BLaER1 treated with 17β-estradiol and CSF1 and Interleukin-3, amounts not matched to agents 10 nM and 100 nM (cell line): Measurements from ENCODE around the gene TAPBPL.

Experiments used
- H3K27ac ChIP-seq, 11 experiments: shearing (Covaris generic); formaldehyde crosslinking; 2 replicates each; pipeline ENCODE4 v1.8.1; 2022
- H3K27me3 ChIP-seq, 11 experiments: shearing (Covaris generic); formaldehyde crosslinking; 2 replicates each; pipeline ENCODE4 v1.8.1; 2022
- H3K36me3 ChIP-seq, 11 experiments: shearing (Covaris generic); formaldehyde crosslinking; 2 replicates each; pipeline ENCODE4 v1.8.1; 2022
- H3K4me1 ChIP-seq, 10 experiments: shearing (Covaris generic); formaldehyde crosslinking; 2 replicates each; pipeline ENCODE4 v1.8.1; 2022
- H3K4me2 ChIP-seq, 11 experiments: shearing (Covaris generic); formaldehyde crosslinking; 2 replicates each; pipeline ENCODE4 v1.8.1; 2022
- H3K4me3 ChIP-seq, 10 experiments: shearing (Covaris generic); formaldehyde crosslinking; 2 replicates each; pipeline ENCODE4 v1.8.1; 2022
- H3K9ac ChIP-seq, 11 experiments: shearing (Covaris generic); formaldehyde crosslinking; 2 replicates each; pipeline ENCODE4 v1.8.1; 2022
- H3K9me3 ChIP-seq, 11 experiments: shearing (Covaris generic); formaldehyde crosslinking; replicated peaks in 1 of 11; 2 replicates each; pipeline ENCODE4 v1.8.1; 2022
- H4K20me1 ChIP-seq, 11 experiments: shearing (Covaris generic); formaldehyde crosslinking; 2 replicates each; pipeline ENCODE4 v1.8.1; 2022
- Cebpa-rat ChIP-seq, 11 experiments: shearing (Covaris generic); IDR thresholded peaks; 2 replicates each; pipeline ENCODE4 v1.8.1; 2022

Gene TAPBPL

GRCh38 chr12:6434205-6435140 lies 17.4 kb upstream of the TAPBPL start:
- TF ChIP-seq Cebpa-rat (IDR thresholded peaks at IDR 0.05), result no peak
- no peaks in the 10 kb centered on the region for H4K20me1 ChIP-seq
- no peaks in the 10 kb centered on the region for H3K9me3 ChIP-seq
- H3K27me3 ChIP-seq, result no peaks in the 10 kb centered on the region
- peak overlapping the region in 10 of 11 experiments; percentile 20 to 76 (median 64); a peak in 18 of 22 replicates for H3K4me2 ChIP-seq
- H3K9ac ChIP-seq, result no peak overlapping the region
- H3K36me3 ChIP-seq, result no peaks in the 10 kb centered on the region
- no peak overlapping the region for H3K4me3 ChIP-seq
- H3K4me1 ChIP-seq, result peaks cover 38 to 61% (median 55%) of the 10 kb centered on the region in 10 experiments
- H3K27ac ChIP-seq, result peak overlapping the region in 2 of 11 experiments; percentile 15 to 35; a peak in 1 of 22 replicates

DNA sequence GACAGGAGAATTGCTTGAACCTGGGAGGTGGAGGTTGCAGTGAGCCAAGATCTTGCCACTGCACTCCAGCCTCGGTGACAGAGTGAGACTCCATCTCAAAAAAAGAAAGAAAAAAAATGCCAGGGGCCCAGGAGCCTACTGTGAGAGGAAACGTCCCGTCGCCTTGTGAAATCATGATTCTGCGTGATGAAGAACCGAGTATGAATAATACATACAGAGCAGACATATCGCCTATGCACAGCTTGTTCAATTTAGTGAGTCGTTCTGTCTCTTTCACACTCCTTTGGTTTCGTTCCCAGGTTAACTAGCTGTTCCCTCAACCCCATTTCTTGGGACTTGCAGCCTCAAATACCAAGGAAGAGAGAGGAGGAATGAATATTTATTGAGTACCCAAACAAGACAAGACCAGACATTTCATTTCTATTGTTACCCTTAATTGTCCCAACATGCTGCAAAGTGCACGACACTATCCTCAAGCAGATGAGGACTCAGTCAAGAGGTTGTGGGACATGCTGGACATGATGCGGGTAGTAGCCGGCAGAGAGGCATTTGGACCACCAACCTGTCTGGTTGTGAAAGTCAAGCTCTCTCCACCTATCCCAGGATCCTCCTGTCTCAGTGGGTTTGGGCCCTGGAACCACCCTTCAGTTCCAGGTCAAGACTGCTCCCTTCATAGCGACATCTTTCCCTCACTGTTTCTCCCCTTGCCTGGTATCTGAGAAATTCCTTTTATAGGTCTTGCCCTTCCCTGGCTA lies 15.7 kb upstream of the TAPBPL start:
- no peaks in the 10 kb centered on the region for H3K36me3 ChIP-seq
- no peak overlapping the region for H3K4me2 ChIP-seq
- H3K4me3 ChIP-seq, result no peak overlapping the region
- no peak for TF ChIP-seq Cebpa-rat (IDR thresholded peaks at IDR 0.05)
- no peak overlapping the region for H3K9ac ChIP-seq
- H3K27me3 ChIP-seq, result no peaks in the 10 kb centered on the region
- H3K27ac ChIP-seq, result no peak overlapping the region
- H3K4me1 ChIP-seq, result peaks cover 24 to 52% (median 39%) of the 10 kb centered on the region in 10 experiments
- no peaks in the 10 kb centered on the region for H4K20me1 ChIP-seq
- H3K9me3 ChIP-seq, result no peaks in the 10 kb centered on the region

GRCh38 chr12:6437586-6437985 lies 14.3 kb upstream of the TAPBPL start:
- no peak overlapping the region for H3K4me2 ChIP-seq
- H3K27me3 ChIP-seq, result no peaks in the 10 kb centered on the region
- no peaks in the 10 kb centered on the region for H4K20me1 ChIP-seq
- H3K4me3 ChIP-seq, result no peak overlapping the region
- TF ChIP-seq Cebpa-rat (IDR thresholded peaks at IDR 0.05), result no peak
- peaks cover 17 to 52% (median 36%) of the 10 kb centered on the region in 10 experiments for H3K4me1 ChIP-seq
- no peak overlapping the region for H3K9ac ChIP-seq
- H3K27ac ChIP-seq, result no peak overlapping the region
- no peaks in the 10 kb centered on the region for H3K36me3 ChIP-seq
- H3K9me3 ChIP-seq, result no peaks in the 10 kb centered on the region

DNA sequence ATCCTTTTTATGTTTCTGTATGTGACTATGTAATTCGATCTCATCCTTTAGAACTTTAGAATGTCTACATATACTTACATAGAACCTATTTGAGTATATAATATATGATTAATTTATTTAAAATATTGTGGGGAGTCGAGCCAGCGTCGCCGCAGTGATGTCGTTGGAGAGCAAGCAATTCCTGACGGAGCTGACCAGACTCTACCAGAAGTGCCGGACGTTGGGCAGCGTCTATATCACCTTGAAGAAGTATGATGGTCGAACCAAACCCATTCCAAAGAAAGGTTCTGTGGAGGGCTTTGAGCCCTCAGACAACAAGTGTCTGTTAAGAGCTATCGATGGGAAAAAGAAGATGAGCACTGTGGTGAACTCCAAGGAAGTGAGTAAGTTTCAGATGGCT lies 13.5 kb upstream of the TAPBPL start:
- H3K9me3 ChIP-seq, result no peaks in the 10 kb centered on the region
- H3K27me3 ChIP-seq, result no peaks in the 10 kb centered on the region
- peaks cover 17 to 52% (median 36%) of the 10 kb centered on the region in 10 experiments for H3K4me1 ChIP-seq
- H3K4me2 ChIP-seq, result 0 out of 22 replicates have a peak overlapping the region, but pooled peaks of 1 of the 11 experiments have one; percentile 7
- no peak for TF ChIP-seq Cebpa-rat (IDR thresholded peaks at IDR 0.05)
- no peak overlapping the region for H3K27ac ChIP-seq
- H4K20me1 ChIP-seq, result no peaks in the 10 kb centered on the region
- no peaks in the 10 kb centered on the region for H3K36me3 ChIP-seq
- no peak overlapping the region for H3K9ac ChIP-seq
- no peak overlapping the region for H3K4me3 ChIP-seq

GRCh38 chr12:6440391-6440790 lies 11.5 kb upstream of the TAPBPL start:
- H4K20me1 ChIP-seq, result no peaks in the 10 kb centered on the region
- H3K27ac ChIP-seq, result no peak overlapping the region
- peaks cover 27 to 55% (median 39%) of the 10 kb centered on the region in 10 experiments for H3K4me1 ChIP-seq
- no peak overlapping the region for H3K4me3 ChIP-seq
- no peak for TF ChIP-seq Cebpa-rat (IDR thresholded peaks at IDR 0.05)
- peaks cover 0 to 7% (median 0%) of the 10 kb centered on the region in 11 experiments; a peak in 1 of 22 replicates for H3K36me3 ChIP-seq
- H3K9ac ChIP-seq, result no peak overlapping the region
- H3K9me3 ChIP-seq, result no peaks in the 10 kb centered on the region
- no peaks in the 10 kb centered on the region for H3K27me3 ChIP-seq
- H3K4me2 ChIP-seq, result 0 out of 22 replicates have a peak overlapping the region, but pooled peaks of 1 of the 11 experiments have one; percentile 10

DNA sequence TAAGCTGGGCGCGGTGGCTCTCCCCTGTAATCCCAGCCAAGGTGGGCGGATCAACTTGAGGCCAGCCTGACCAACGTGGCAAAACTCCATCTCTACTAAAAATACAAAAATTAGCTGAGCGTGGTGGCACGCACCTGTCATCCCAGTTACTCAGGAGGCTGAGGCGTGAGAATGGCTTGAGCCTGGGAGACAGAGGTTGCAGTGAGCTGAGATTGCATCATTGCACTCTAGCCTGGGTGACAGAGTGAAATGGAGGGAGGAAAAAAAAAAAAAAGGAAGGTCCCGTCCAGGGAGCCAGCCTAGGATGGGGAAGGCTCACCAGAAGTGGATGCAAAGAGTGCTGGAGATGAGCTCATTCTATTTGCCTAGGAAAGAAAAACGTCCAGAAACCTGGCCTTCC lies 9.0 kb upstream of the TAPBPL start:
- H3K4me3 ChIP-seq, result no peak overlapping the region

DNA sequence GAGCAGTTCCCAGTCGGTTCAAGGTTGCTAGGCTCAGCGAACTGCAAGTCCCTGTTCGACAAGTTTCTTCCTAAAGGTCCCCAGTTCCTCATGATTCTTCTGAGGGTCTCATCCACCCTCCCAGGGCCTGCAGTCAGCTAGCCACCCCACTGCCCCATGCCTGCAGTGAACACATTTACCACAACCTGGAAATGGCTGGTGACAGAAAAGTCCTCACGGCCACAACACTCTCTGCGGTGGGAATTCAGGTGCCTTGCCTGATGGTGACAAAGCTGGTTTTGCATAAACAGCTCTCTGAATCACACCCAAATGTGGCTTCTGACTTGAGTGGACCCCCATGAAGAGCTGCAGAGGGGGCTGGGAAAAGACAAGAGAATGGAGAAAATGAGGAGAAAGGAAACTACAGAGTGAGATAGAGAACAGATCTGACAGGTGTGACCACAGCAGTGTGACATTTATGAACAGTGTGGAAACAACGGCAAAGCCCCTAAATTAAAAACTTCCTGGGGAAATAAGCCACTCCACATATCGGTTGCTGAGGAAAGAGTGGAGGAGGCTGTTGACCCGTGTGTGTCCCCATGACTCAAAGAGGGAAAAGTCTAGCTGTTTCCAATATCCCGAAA lies 8.4 kb upstream of the TAPBPL start:
- peak overlapping the region in 7 of 11 experiments; percentile 29 to 71 (median 58); a peak in 14 of 22 replicates for H3K27ac ChIP-seq
- no peaks in the 10 kb centered on the region for H3K27me3 ChIP-seq
- peak overlapping the region; percentile 19 to 95 (median 81) for H3K4me2 ChIP-seq
- H4K20me1 ChIP-seq, result no peaks in the 10 kb centered on the region
- no peaks in the 10 kb centered on the region for H3K9me3 ChIP-seq
- H3K4me3 ChIP-seq, result no peak overlapping the region
- peaks cover 0 to 13% (median 0%) of the 10 kb centered on the region in 11 experiments; a peak in 2 of 22 replicates for H3K36me3 ChIP-seq
- H3K4me1 ChIP-seq, result peaks cover 53 to 83% (median 69%) of the 10 kb centered on the region in 10 experiments
- peak overlapping the region in 7 of 11 experiments; percentile 2 to 56 (median 25); a peak in 7 of 22 replicates for H3K9ac ChIP-seq
- no peak for TF ChIP-seq Cebpa-rat (IDR thresholded peaks at IDR 0.05)

More for the DNA sequence above, 9.0 kb upstream of the TAPBPL start:
- Histone ChIP-seq H3K9ac (peak overlapping the region in 5 of 11 experiments; percentile 8 to 56 (median 27); a peak in 7 of 22 replicates), H3K27ac (peak overlapping the region in 7 of 11 experiments; percentile 27 to 71 (median 58); a peak in 13 of 22 replicates), H3K9me3 (no peaks in the 10 kb centered on the region), H4K20me1 (no peaks in the 10 kb centered on the region), H3K36me3 (peaks cover 0 to 13% (median 0%) of the 10 kb centered on the region in 11 experiments; a peak in 2 of 22 replicates), H3K4me1 (peaks cover 47 to 79% (median 64%) of the 10 kb centered on the region in 10 experiments), H3K4me2 (peak overlapping the region; percentile 19 to 95 (median 81)), H3K27me3 (no peaks in the 10 kb centered on the region)
- peak in 1 of 11 experiments; percentile 38; a peak in 2 of 22 replicates for TF ChIP-seq Cebpa-rat (IDR thresholded peaks at IDR 0.05)

GRCh38 chr12:6444031-6444430 lies 7.8 kb upstream of the TAPBPL start:
- H3K4me2 ChIP-seq, result peak overlapping the region in 10 of 11 experiments; percentile 54 to 95 (median 82); a peak in 20 of 22 replicates
- peak overlapping the region in 5 of 11 experiments; percentile 4 to 56 (median 39); a peak in 6 of 22 replicates for H3K9ac ChIP-seq
- H3K36me3 ChIP-seq, result peaks cover 0 to 13% (median 0%) of the 10 kb centered on the region in 11 experiments; a peak in 2 of 22 replicates
- peak overlapping the region in 7 of 11 experiments; percentile 29 to 71 (median 58); a peak in 11 of 22 replicates for H3K27ac ChIP-seq
- peaks cover 55 to 83% (median 70%) of the 10 kb centered on the region in 10 experiments for H3K4me1 ChIP-seq
- H3K9me3 ChIP-seq, result no peaks in the 10 kb centered on the region
- no peak overlapping the region for H3K4me3 ChIP-seq
- H4K20me1 ChIP-seq, result no peaks in the 10 kb centered on the region
- no peaks in the 10 kb centered on the region for H3K27me3 ChIP-seq
- TF ChIP-seq Cebpa-rat (IDR thresholded peaks at IDR 0.05), result no peak
